ENCODE results near the gene TTLL8.

DNA sequence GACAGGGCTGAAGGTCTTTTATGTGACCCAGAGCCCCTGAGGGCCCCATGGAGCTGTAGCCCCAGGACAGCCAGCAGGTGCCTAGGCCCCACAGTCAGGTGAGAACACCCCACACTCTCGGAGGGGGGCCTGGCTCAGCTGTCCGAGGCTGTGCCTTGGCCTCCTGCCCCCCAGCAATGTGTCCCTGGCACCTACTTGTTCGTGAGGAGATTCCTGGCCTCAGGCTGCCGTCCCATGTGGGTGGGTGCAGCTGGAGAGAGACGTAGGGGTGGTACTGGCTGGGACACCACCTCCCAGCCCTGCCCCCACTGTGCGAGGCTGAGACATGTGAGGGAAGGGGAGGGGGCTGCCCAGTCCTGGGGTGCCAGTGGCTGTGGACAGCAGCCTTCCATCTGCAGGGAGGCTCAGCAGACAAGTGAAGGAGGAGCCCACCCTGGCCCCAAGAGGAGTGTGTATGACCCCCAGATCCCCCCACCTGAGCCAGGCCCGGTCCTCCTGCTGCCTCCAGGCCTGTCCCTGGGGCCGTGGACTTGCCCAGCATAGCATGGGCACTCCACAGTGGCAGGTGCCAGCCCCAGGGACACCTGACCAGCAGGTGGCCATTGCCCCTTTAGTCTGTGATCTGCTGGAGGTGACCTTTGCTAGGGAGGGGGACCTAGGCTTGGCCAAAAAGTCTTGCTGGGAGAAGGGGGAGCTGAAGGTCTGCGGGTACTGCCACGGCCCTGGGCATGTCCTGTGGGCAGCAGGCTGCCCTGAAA is 62.6 kb downstream of the TTLL8 start:
- no peak for TF ChIP-seq CTCF (IDR thresholded peaks at IDR 0.05)
- TF ChIP-seq POLR2A (IDR thresholded peaks at IDR 0.05): no peak
- TF ChIP-seq POLR2AphosphoS5 (IDR thresholded peaks at IDR 0.05): no peak
